Head of caudate nucleus (tissue), 42 donors: ENCODE data around the gene RBL2.
A peak's percentile ranks its signal among the peaks of the same experiment; 100 is the strongest.
"Not testable (repeated sequence)": the region's sequence is repeated elsewhere in the genome, so short reads cannot be mapped to it uniquely, and the experiment has no call there.

Experiments
- DNase-seq, 42 donors: peaks; one replicate each; pipeline versions ENCODE4 v3.0.0 to v3.0.0-alpha.2; 2020 to 2021; ENCODE audit warnings: mixed read lengths in 7 of 42
- intact Hi-C: fragments of 100-400 bp; cut with DNase I; formaldehyde crosslinking; loops from one replicate; pipeline ENCODE4 v1.15.0; 2022

RBL2 gene

GRCh38 chr16:53519417-53520091, 85.3 kb downstream of the RBL2 start:
- intact Hi-C loops: no loop called here
- DNase-seq: no peak

GRCh38 chr16:53523126-53523804, 89.0 kb downstream of the RBL2 start:
- intact Hi-C loops: no loop called here
- no peak for DNase-seq

GRCh38 chr16:53523971-53524548, 89.8 kb downstream of the RBL2 start:
- intact Hi-C loops: no loop called here
- DNase-seq: no peak

GRCh38 chr16:53528797-53529196, 94.5 kb downstream of the RBL2 start:
- intact Hi-C loops: no loop called here
- no peak for DNase-seq

- DNase-seq: peak in 1 of 42 donors; percentile 20
- intact Hi-C loops: no loop called here
These were observed 95.2 kb downstream of the RBL2 start for GRCh38 chr16:53529513-53529912.

- no peak for DNase-seq
- intact Hi-C loops: no loop called here
These were observed 95.8 kb downstream of the RBL2 start for GRCh38 chr16:53530046-53530445.

GRCh38 chr16:53530741-53531140, 96.5 kb downstream of the RBL2 start:
- no peak for DNase-seq
- intact Hi-C loops: no loop called here

GRCh38 chr16:53534206-53534605, 99.9 kb downstream of the RBL2 start:
- DNase-seq: no peak
- intact Hi-C loops: no loop called here

GRCh38 chr16:53537626-53538025, 103.4 kb downstream of the RBL2 start:
- no peak for DNase-seq
- intact Hi-C loops: no loop called here

- intact Hi-C loops, DNase-seq: not testable (repeated sequence)
These were observed 105.1 kb downstream of the RBL2 start for GRCh38 chr16:53539346-53539745.

GRCh38 chr16:53539759-53540718, 105.8 kb downstream of the RBL2 start:
- intact Hi-C loops, DNase-seq: not testable (repeated sequence)
